B cell (primary cell): Measurements from ENCODE around the gene THRA. TPM values are rescaled to one million over a fixed set of nuclear protein-coding genes. Genes with fewer than 3 reads are reported as not detected.

Experiments used
- ATAC-seq: fragments of 200-7000 bp; cut with Tn5 transposase; one replicate; pipeline ENCODE4 v1.10.0; 2021; ENCODE audit warnings: low read depth, mild to moderate bottlenecking, moderate number of reproducible peaks, moderate library complexity
- CTCF ChIA-PET: fragments of 350-600 bp; sonication (Branson Sonifier 250); formaldehyde crosslinking; loops from one replicate; lab custom pipeline; 2021; ENCODE audit warnings: antibody characterized with exemption, inconsistent platforms; lab: Charles Lee
- POLR2A ChIA-PET: fragments of 350-600 bp; sonication (Branson Sonifier 250); formaldehyde crosslinking; loops from one replicate; lab custom pipeline; 2021; ENCODE audit warnings: antibody characterized with exemption; lab: Charles Lee
- DNase-seq: peaks from one replicate; pipeline ENCODE4 v3.0.0; 2013
- H2AFZ ChIP-seq: 2 replicates; pipeline ENCODE4 v1.6.1; 2012; ENCODE audit warnings: mild to moderate bottlenecking, low read depth, low read length; ENCODE audit not compliant: insufficient read depth, poor library complexity, severe bottlenecking
- H3K27ac ChIP-seq, 2 donors: 1 replicate in 1 of 2; 2 replicates in 1 of 2; pipeline ENCODE4 v1.5.1; 2012 to 2013; ENCODE audit warnings: low read length in 2 of 2, mild to moderate bottlenecking in 2 of 2, moderate library complexity in 1 of 2
- H3K27me3 ChIP-seq, 4 experiments: fragments of 200-600 bp in 1 of 4; sonication (generic) in 1 of 4; replicated peaks in 1 of 4; 1 replicate in 2 of 4; 2 replicates in 2 of 4; pipeline versions ENCODE4 v1.6.1 to v1.7.0; 2013 to 2016; ENCODE audit warnings: low read length in 3 of 4, mild to moderate bottlenecking in 2 of 4, mixed read lengths in 1 of 4, moderate library complexity in 1 of 4; ENCODE audit not compliant: insufficient read depth in 4 of 4, control insufficient read depth in 3 of 4; ENCODE audit errors: control extremely low read depth in 1 of 4
- H3K36me3 ChIP-seq, 2 experiments: replicated peaks in 1 of 2; 1 replicate in 1 of 2; 2 replicates in 1 of 2; pipeline versions ENCODE4 v1.6.1 to v1.7.1; 2013; ENCODE audit warnings: low read length in 1 of 2; ENCODE audit not compliant: insufficient read depth in 2 of 2, control insufficient read depth in 1 of 2; ENCODE audit errors: control extremely low read depth in 1 of 2, extremely low read depth in 1 of 2
- H3K4me1 ChIP-seq, 2 donors: fragments of 200-600 bp in 1 of 2; sonication (generic) in 1 of 2; 1 replicate in 1 of 2; 2 replicates in 1 of 2; pipeline versions ENCODE4 v1.5.1 to v1.6.1; 2013 to 2017; ENCODE audit warnings: low read length in 2 of 2; ENCODE audit not compliant: control insufficient read depth in 2 of 2, insufficient read depth in 2 of 2
- H3K4me2 ChIP-seq: replicated peaks from 2 replicates; pipeline ENCODE3; 2012; ENCODE audit warnings: mild to moderate bottlenecking, low read depth, low read length; ENCODE audit not compliant: poor library complexity, severe bottlenecking
- H3K4me3 ChIP-seq, 5 experiments: fragments of 200-600 bp in 1 of 5; sonication (generic) in 1 of 5; 1 replicate in 3 of 5; 2 replicates in 2 of 5; pipeline versions ENCODE4 v1.5.1 to v1.7.0; 2011 to 2016; ENCODE audit warnings: low read length in 4 of 5, mild to moderate bottlenecking in 4 of 5, low read depth in 2 of 5, control low read depth in 1 of 5, moderate library complexity in 1 of 5; ENCODE audit not compliant: insufficient read depth in 1 of 5; ENCODE audit errors: control extremely low read depth in 1 of 5, extremely low read depth in 1 of 5
- H3K79me2 ChIP-seq: fragments of 200-600 bp; sonication (generic); one replicate; pipeline ENCODE4 v1.6.0; 2016; ENCODE audit warnings: low read length; ENCODE audit not compliant: control insufficient read depth, insufficient read depth
- H3K9ac ChIP-seq: fragments of 200-600 bp; sonication (generic); 2 replicates; pipeline ENCODE4 v1.6.1; 2017; ENCODE audit warnings: mild to moderate bottlenecking, low read length, moderate library complexity
- H3K9me3 ChIP-seq, 3 donors: one replicate each; pipeline versions ENCODE4 v1.6.1 to v1.7.1; 2013; ENCODE audit warnings: low read length in 2 of 3; ENCODE audit not compliant: control insufficient read depth in 2 of 3, insufficient read depth in 1 of 3; ENCODE audit errors: control extremely low read depth in 1 of 3
- H4K20me1 ChIP-seq: 2 replicates; pipeline ENCODE4 v1.6.0; 2012; ENCODE audit warnings: mild to moderate bottlenecking, low read length; ENCODE audit not compliant: insufficient read depth, control insufficient read depth, poor library complexity, severe bottlenecking
- H3K27ac Mint-ChIP-seq: one replicate; pipeline ENCODE4 v1.8.0; 2021; ENCODE audit warnings: mixed read lengths
- H3K27me3 Mint-ChIP-seq: one replicate; pipeline ENCODE4 v1.8.0; 2021; ENCODE audit warnings: mixed read lengths
- H3K4me1 Mint-ChIP-seq: one replicate; pipeline ENCODE4 v1.8.0; 2021; ENCODE audit warnings: mixed read lengths
- H3K4me3 Mint-ChIP-seq: one replicate; pipeline ENCODE4 v1.8.0; 2021; ENCODE audit warnings: mixed read lengths
- H3K9me3 Mint-ChIP-seq: one replicate; pipeline ENCODE4 v1.8.0; 2022; ENCODE audit warnings: mixed read lengths; ENCODE audit not compliant: insufficient read depth
- CTCF ChIP-seq: fragments of 200-600 bp; IDR thresholded peaks from one replicate; pipeline ENCODE4 v1.8.0; 2022; ENCODE audit warnings: antibody characterized with exemption, mild to moderate bottlenecking
- EZH2 ChIP-seq: IDR thresholded peaks from 2 replicates; pipeline ENCODE4 v1.6.1; 2012; ENCODE audit warnings: borderline replicate concordance, low read depth, mild to moderate bottlenecking, moderate library complexity, low read length; ENCODE audit not compliant: insufficient read depth, poor library complexity, severe bottlenecking
- WGBS: methylation state at CpG from one replicate; pipeline ENCODE4 v1.1.5; 2013; ENCODE audit warnings: missing lambda C conversion rate; ENCODE audit not compliant: insufficient coverage; 5-methylcytosine and 5-hydroxymethylcytosine counted together
- intact Hi-C: fragments of 100-400 bp; cut with micrococcal nuclease; formaldehyde crosslinking; loops from one replicate; pipeline ENCODE4 v1.10.0; 2022
- polyA plus RNA-seq: library from polyadenylated mRNA; depleted of rRNA; stranded (reverse); fragments of >200 nt; gene quantifications from 2 replicates; pipeline ENCODE4 v1.2.3, GENCODE V29; 2012
- total RNA-seq, 2 donors: library from RNA; stranded (reverse); fragments of 120-200 nt in 1 of 2; gene quantifications; 1 replicate in 1 of 2; 2 replicates in 1 of 2; pipeline versions ENCODE4 v1.2.3 to v1.2.4, GENCODE V29; 2013 to 2022

The THRA gene
- total and polyA plus RNA-seq, 2 donors (not counting 1 experiment from before 2014, with no cell fraction given) = 8.0 to 17.1 TPM

- TF ChIP-seq CTCF (peak; percentile 36), EZH2 (no peak)
- H3K4me1 ChIP-seq = peaks cover 46 to 52% of the 10 kb centered on the region in 2 donors
- H3K4me3 Mint-ChIP-seq = peak overlapping the region; percentile 88
- CTCF ChIA-PET = interaction anchor here (1.2 to 11.1 kb wide), 7 partner anchors 13 to 98 kb away, joined by 3 to 119 read pairs (median 4); partner anchors contain the start of genes MED24 and NR1D1
- peaks cover 70% of the 10 kb centered on the region for H3K4me1 Mint-ChIP-seq
- H3K27me3 ChIP-seq = no peaks in the 10 kb centered on the region
- POLR2A ChIA-PET = interaction anchor here (1.2 kb wide), 1 partner anchor 69 kb away, joined by 4 read pairs; no protein-coding TSS in a partner anchor
- H3K9me3 Mint-ChIP-seq = no peaks in the 10 kb centered on the region
- peak overlapping the region; percentile 78 for H2AFZ ChIP-seq
- H3K4me2 ChIP-seq = peak overlapping the region; percentile 86
- intact Hi-C loops = no loop called here
- peak overlapping the region; percentile 64 for H3K9ac ChIP-seq
- H3K36me3 ChIP-seq = peaks cover 0 to 2% of the 10 kb centered on the region in 2 experiments
- H3K9me3 ChIP-seq = no peaks in the 10 kb centered on the region
- peak; percentile 59 for DNase-seq
- peaks cover 28% of the 10 kb centered on the region for H4K20me1 ChIP-seq
- H3K27me3 Mint-ChIP-seq = no peaks in the 10 kb centered on the region
- 6% methylated on average over 4 of the region's 14 CpGs for WGBS
- H3K27ac Mint-ChIP-seq = peak overlapping the region; percentile 74
- peaks cover 41% of the 10 kb centered on the region for H3K79me2 ChIP-seq
- H3K4me3 ChIP-seq = no peak overlapping the region
- peak; percentile 59 for ATAC-seq
- peak overlapping the region; percentile 23 to 24 for H3K27ac ChIP-seq
Measured at GRCh38 chr17:40069751-40070708, 7.3 kb downstream of the THRA start.
